ENCODE results near the gene GRID1.

The GRID1 gene

GRCh38 chr10:85741626-85742300, 624.8 kb downstream of the GRID1 start:
- TF ChIP-seq GATA2 (IDR thresholded peaks at IDR 0.05; ENCODE audit: low read depth, low read length): no peak
- TF ChIP-seq GATA3 (IDR thresholded peaks at IDR 0.05; ENCODE audit: low read depth, low read length): no peak

DNA sequence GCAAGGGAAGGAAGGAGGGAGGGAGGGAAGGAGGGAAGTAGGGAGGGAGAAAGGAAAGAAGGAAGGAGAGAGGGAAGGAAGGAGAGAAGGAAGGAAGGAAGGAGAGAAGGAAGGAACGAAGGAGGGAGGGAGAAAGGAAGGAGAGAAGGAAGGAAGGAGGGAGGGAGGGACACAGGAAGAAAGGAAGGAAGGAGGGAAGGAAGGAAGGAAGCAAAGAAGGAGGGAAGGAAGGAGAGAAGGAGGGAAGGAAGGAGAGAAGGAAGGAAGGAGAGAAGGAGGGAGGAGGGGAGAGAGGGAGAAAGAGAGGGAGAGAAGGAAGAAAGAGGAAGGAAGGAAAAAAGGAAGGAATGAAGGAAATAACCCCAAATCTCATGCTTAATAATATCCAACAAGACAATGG, 630.6 kb downstream of the GRID1 start:
- TF ChIP-seq GATA3 (IDR thresholded peaks at IDR 0.05; ENCODE audit: low read depth, low read length): no peak
- TF ChIP-seq GATA2 (IDR thresholded peaks at IDR 0.05; ENCODE audit: low read depth, low read length): no peak

GRCh38 chr10:85734791-85735190, 631.8 kb downstream of the GRID1 start:
- no peak for TF ChIP-seq GATA2 (IDR thresholded peaks at IDR 0.05; ENCODE audit: low read depth, low read length)
- TF ChIP-seq GATA3 (IDR thresholded peaks at IDR 0.05; ENCODE audit: low read depth, low read length): no peak

DNA sequence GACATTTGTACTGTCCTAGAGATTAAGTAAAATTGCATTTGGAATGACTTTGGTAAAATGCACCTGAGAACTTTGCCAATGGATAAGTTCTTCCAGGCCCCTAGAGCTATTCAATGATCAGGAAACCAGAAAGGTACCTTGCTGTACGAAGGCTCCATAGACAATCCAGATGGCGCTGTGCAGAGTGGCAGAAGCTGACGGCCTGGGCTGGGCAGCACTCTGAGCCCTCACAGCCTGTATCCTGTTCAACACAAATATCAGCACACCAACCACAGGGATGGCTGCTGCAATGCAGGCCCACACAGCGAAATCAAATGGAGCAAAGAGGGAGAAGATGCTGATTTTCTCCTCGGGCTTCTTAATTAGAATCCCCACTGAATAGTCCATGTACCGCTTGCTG, 642.4 kb downstream of the GRID1 start:
- no peak for TF ChIP-seq GATA3 (IDR thresholded peaks at IDR 0.05; ENCODE audit: low read depth, low read length)
- no peak for TF ChIP-seq GATA2 (IDR thresholded peaks at IDR 0.05; ENCODE audit: low read depth, low read length)

GRCh38 chr10:85720931-85721590, 645.5 kb downstream of the GRID1 start:
- TF ChIP-seq GATA2 (IDR thresholded peaks at IDR 0.05; ENCODE audit: low read depth, low read length): no peak
- TF ChIP-seq GATA3 (IDR thresholded peaks at IDR 0.05; ENCODE audit: low read depth, low read length): no peak

- TF ChIP-seq GATA3 (IDR thresholded peaks at IDR 0.05; ENCODE audit: low read depth, low read length) (no peak), GATA2 (IDR thresholded peaks at IDR 0.05; ENCODE audit: low read depth, low read length) (no peak)
These were observed 647.2 kb downstream of the GRID1 start for GRCh38 chr10:85719408-85719807.

DNA sequence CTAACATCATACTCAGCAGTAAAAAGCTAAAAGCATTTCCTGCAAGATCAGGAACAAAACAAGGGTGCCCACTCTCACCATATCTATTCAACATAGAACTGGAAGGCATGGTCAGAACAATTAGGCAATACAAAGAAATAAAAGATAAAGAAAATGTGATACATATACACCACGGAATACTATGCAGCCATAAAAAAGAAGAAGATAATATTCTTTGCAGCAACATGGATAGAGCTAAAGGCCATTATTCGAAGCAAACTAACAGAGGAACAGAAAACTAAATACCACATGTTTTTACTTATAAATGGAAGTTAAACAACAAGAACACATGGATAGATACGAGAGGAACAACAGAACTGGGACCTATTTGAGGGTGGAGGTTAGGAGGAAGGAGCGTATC, 652.7 kb downstream of the GRID1 start:
- TF ChIP-seq GATA2 (IDR thresholded peaks at IDR 0.05; ENCODE audit: low read depth, low read length) (no peak), GATA3 (IDR thresholded peaks at IDR 0.05; ENCODE audit: low read depth, low read length) (no peak)

GRCh38 chr10:85702768-85703167, 663.8 kb downstream of the GRID1 start:
- TF ChIP-seq GATA2 (IDR thresholded peaks at IDR 0.05; ENCODE audit: low read depth, low read length): no peak
- TF ChIP-seq GATA3 (IDR thresholded peaks at IDR 0.05; ENCODE audit: low read depth, low read length): no peak

DNA sequence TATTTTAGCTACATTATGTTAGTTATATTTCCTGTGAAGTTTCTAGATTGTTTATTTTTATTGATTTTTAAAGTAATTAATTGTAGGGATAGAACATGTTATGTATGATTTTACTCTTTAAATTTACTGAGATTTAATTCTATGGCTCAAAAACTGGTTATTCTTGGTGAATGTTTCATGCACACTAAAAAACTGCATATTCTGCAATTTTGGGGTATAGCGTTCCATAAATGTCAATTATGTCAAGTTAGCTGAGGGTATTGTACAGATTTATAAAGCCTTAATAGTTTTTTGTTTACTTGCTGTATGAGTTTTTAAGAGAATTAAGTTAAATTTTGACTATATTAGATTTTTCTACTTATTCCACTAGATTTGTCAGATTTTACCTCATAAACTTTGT, 669.7 kb downstream of the GRID1 start:
- TF ChIP-seq GATA3 (IDR thresholded peaks at IDR 0.05; ENCODE audit: low read depth, low read length) (no peak), GATA2 (IDR thresholded peaks at IDR 0.05; ENCODE audit: low read depth, low read length) (no peak)

DNA sequence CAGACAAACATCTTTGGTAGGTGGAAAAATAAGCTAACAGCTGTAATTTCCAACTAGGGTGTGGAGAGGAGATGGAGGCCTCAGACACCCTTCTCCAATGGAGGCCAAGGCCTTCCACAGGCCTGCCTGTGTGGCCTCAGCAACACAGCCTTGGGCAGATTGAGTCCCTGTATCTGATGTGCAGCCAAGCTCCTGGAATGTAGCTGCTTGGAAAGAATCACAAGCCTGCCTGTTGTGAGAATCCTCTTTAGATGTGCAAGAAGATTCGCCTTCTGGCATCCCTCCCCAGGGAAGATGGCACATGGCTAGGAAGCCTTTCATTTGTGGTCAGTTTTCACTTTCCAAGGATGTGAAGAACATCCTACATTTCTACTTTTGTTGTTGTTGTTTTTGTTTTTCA, 684.0 kb downstream of the GRID1 start:
- TF ChIP-seq GATA2 (IDR thresholded peaks at IDR 0.05; ENCODE audit: low read depth, low read length): no peak

DNA sequence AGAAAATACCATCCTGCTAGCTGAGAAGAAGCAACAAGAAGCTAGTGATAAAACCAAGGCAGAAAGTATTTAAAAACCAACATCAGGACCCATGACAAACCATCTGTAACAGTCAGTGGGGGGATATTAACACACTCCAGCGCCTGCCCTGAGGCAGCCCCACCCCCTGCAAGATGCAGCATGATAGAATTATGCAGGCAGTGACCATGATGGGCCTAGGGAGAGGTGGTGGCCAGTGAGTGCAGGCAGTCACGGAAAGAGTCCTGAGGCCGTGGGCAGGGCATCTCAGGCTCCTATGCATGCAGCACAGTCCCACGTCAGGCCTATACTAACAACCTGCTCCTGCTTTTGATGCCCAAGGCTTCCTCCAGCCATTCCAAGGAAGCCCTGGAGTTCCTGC, 686.9 kb downstream of the GRID1 start:
- TF ChIP-seq GATA3 (IDR thresholded peaks at IDR 0.05; ENCODE audit: low read depth, low read length) (no peak), GATA2 (IDR thresholded peaks at IDR 0.05; ENCODE audit: low read depth, low read length) (no peak)

DNA sequence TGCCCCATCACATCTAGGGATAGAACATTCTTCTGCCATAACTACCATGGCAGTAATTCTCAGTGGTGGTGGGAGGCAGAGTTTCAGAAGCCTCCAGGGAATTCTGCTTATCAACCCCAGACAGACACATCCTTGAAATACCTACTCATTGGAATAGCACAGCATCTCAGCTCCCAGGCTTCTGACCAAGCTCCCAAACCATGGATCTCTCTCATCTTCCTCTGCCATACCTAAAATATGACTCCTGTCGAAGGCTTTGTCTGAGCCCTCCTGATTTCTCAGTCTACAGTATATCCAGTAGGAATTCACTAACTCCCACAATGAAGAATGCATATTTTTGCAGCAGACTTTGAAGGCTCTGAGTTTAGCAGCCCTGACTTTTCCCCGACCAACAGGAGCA, 687.5 kb downstream of the GRID1 start:
- no peak for TF ChIP-seq GATA2 (IDR thresholded peaks at IDR 0.05; ENCODE audit: low read depth, low read length)
- TF ChIP-seq GATA3 (IDR thresholded peaks at IDR 0.05; ENCODE audit: low read depth, low read length): no peak

DNA sequence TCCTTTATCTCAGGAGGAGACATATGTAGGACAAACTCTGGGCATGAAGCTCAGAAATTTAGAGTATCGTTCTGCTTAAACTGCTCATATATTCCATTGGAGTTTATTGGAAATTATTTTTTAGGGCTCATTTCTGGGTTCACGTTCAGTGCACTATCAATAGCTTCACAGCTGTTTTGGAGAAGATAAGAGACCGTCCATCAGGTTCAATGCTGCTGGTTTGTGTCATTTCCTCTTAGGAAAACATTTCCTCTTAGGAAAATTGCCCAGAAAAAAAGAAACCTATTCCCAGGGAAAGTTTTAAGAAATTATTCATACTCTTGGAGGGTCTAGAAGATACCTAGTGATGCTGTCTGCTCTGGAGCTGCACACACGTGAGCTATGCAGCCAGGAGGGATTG, 691.7 kb downstream of the GRID1 start:
- no peak for TF ChIP-seq GATA3 (IDR thresholded peaks at IDR 0.05; ENCODE audit: low read depth, low read length)
- TF ChIP-seq GATA2 (IDR thresholded peaks at IDR 0.05; ENCODE audit: low read depth, low read length): no peak

- TF ChIP-seq GATA2 (IDR thresholded peaks at IDR 0.05; ENCODE audit: low read depth, low read length): no peak
- TF ChIP-seq GATA3 (IDR thresholded peaks at IDR 0.05; ENCODE audit: low read depth, low read length): no peak
These were observed 693.3 kb downstream of the GRID1 start for GRCh38 chr10:85673270-85673669.

GRCh38 chr10:85671530-85671929, 695.1 kb downstream of the GRID1 start:
- TF ChIP-seq GATA2 (IDR thresholded peaks at IDR 0.05; ENCODE audit: low read depth, low read length) (no peak), GATA3 (IDR thresholded peaks at IDR 0.05; ENCODE audit: low read depth, low read length) (no peak)

Measured in SH-SY5Y (cell line).